GM21515 (cell line): ENCODE data around the gene HTR1D.

Experiments used
- ATAC-seq: cut with Tn5 transposase; IDR thresholded peaks from one replicate; pipeline ENCODE4 v1.9.1; 2021; ENCODE audit not compliant: unreplicated experiment

The HTR1D gene

GRCh38 chr1:23152966-23153684 is 64.2 kb downstream of the HTR1D start:
- no peak for ATAC-seq

- ATAC-seq: no peak
Observed at GRCh38 chr1:23150742-23151141, 66.6 kb downstream of the HTR1D start.

GRCh38 chr1:23150125-23150524 is 67.2 kb downstream of the HTR1D start:
- ATAC-seq: no peak

- no peak for ATAC-seq
Observed at GRCh38 chr1:23149114-23149513, 68.2 kb downstream of the HTR1D start.

GRCh38 chr1:23148084-23148483 is 69.2 kb downstream of the HTR1D start:
- ATAC-seq: no peak
